GM20000 (cell line): Measurements from ENCODE around the gene JAKMIP3.

Source experiments
- DNase-seq: peaks from one replicate; pipeline ENCODE4 v3.0.0; 2012; ENCODE audit warnings: low spot score
- CTCF ChIP-seq: IDR thresholded peaks from 2 replicates; pipeline ENCODE4 v1.5.1; 2012; ENCODE audit warnings: mild to moderate bottlenecking, control low read depth; ENCODE audit errors: extremely low read depth, missing control alignments

JAKMIP3 gene

GRCh38 chr10:132036153-132036886 lies 29.4 kb upstream of the JAKMIP3 start:
- DNase-seq, result no peak
- TF ChIP-seq CTCF, result no peak

GRCh38 chr10:132036887-132037675 lies 28.7 kb upstream of the JAKMIP3 start:
- TF ChIP-seq CTCF, result no peak
- DNase-seq, result no peak

- TF ChIP-seq CTCF, result no peak
- no peak for DNase-seq
Measured at GRCh38 chr10:132037676-132037975, 28.1 kb upstream of the JAKMIP3 start.

GRCh38 chr10:132039371-132039770 lies 26.4 kb upstream of the JAKMIP3 start:
- no peak for TF ChIP-seq CTCF
- no peak for DNase-seq

- TF ChIP-seq CTCF, result no peak
Measured at GRCh38 chr10:132040046-132040445, 25.7 kb upstream of the JAKMIP3 start.

GRCh38 chr10:132041340-132041739 lies 24.4 kb upstream of the JAKMIP3 start:
- DNase-seq, result no peak
- TF ChIP-seq CTCF, result no peak

More at GRCh38 chr10:132040046-132040445, 25.7 kb upstream of the JAKMIP3 start:
- DNase-seq, result no peak
